ENCODE results near the gene DNAL4.

GRCh38 chr22:38830845-38831108 lies 36.8 kb upstream of the DNAL4 start:
- TF ChIP-seq CTCF (IDR thresholded peaks at IDR 0.05) (no peak), POLR2AphosphoS5 (IDR thresholded peaks at IDR 0.05) (no peak), POLR2A (IDR thresholded peaks at IDR 0.05) (no peak)

Data from sigmoid colon (tissue), 4 donors.